ENCODE measurements around the gene FCHSD2.

Gene FCHSD2
- total RNA-seq = 37.6 to 43.8 reads per million in 2 experiments

DNA sequence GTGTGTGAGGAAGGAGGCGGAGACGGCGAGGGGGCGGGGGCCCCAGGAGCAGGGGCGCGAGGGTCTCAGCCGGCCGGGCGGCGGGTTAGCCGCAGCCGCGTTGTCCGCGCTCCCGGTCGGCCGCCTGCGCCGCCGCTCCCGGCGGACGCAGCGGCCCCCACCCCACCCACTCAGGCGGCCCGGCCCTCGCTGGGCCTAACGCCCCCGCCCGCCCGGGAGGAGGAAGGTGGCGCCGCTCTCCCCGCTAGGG, at the start of gene FCHSD2:
Gene FCHSD2 (minus strand): TSS at position 191 of the 250 bp plus-strand sequence. CDS start 441 bp downstream, outside the sequence.
- no peak for DNase-seq (ENCODE audit: low read depth)

DNA sequence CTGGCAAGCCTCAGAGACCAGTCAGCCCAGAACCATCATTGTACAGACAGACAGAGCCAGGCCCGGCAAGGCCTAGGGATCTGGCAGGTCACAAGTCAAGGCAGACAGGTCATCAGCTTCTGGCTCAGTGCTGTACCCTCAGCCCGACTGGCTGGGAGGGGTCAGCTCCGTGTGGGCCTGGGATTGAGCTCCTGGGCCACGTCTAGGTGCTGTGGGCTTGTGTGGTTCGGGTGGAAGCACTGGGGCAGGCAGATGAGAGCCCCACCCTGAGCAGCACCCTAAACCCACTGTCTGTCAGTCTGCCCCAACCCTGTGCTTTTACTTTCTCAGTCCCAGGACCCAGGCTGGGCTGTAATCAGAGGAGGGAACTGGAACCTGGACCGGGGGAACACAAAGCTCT, 49.0 kb upstream of the FCHSD2 start:
- no peak for DNase-seq (ENCODE audit: low read depth)

DNA sequence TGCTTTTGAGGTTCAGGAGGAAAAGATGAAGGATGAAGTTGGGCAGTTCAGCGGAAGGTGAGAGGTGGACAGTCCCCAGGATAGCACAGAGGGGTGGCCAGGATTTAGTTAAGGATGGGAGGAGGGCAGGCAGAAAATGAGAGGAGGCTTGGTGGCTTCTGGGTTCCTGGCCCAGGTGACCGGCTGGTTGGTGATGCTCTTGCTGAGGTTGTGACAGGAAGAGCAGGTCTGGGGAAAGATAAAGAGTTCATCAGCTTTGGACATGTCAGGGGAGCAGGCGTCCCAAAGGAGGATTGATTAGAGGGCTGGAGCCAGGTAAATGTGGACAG, 48.4 kb upstream of the FCHSD2 start:
- DNase-seq (ENCODE audit: low read depth) = no peak

DNA sequence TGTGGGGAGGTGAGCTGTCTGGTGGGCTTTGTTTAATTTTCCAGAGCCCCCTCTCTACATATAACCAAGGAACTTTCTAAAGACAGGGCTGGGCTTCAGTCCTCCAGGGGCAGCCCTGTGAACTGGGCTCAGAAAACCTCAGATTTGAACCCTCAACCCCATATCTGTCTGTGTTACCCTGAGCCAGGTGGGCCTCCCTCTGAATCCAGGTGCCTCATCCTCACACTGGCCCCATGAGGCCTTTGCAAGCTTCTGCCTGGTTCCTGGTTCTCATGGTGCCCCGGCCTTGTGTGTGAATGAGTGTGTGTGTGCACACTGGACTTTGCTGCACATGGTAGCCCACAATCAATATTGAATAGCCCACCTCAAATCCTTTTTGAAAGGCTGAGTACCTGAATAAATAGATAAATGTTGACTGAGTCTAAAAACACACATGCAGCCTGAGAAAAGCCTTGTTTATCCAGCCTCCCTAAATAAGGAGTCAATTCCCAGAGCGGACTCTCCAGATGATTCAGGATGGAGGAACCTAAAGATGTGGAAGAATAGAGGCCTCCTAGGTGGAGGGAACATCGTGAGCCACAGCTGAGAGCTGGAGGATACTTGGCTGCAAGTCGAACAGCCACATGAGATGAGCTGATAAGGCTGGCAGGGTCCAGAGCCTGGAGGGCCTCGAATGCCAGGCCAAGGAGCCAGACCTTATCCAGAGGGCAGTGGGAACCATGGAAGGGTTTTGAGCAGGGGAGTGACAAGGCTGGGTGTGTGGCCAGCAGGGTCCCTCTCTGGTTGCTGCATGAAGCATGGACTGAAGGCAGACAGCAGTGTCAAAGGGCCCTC, 47.8 kb upstream of the FCHSD2 start:
- DNase-seq (ENCODE audit: low read depth) = no peak

DNA sequence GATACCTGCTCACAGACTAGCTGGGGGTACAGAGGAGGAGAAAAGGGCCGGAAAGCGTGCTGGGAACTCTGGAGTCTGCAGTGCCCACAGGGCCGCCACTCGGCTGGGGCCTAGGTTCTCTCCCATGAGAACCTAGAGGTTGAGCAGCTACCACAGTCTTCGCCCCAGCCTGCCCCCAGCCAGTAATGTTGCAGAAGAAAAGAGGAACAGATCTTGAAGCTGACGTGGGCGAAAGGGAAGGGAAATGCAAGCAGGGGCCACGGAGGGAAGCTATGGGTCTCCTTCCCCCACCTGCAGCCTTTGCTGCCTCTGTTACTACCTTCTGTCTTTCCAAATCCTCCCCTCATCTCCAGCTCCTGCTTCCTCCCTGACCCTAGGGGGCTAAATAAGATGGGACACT, 47.2 kb upstream of the FCHSD2 start:
- no peak for DNase-seq (ENCODE audit: low read depth)

DNA sequence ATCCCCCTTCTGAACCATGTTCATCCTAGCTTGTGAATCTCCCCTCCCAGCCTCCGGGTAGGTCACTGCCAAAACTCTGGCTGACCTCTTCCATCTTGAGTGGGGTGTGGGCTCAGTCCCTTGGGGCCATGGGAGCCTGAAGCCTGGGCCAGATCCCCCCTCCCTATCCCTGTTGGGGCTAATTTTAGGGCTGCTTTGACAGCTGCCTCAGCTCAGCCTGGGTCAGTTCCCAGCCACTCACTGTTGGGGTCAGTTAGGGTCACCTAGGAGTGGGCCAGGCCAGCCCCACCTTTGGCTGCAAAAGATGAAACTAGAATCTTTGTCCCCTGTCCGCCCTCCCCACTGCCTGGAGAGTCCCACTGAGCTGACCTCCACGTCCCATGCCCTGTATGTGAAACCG, 46.2 kb upstream of the FCHSD2 start:
- no peak for DNase-seq (ENCODE audit: low read depth)

DNA sequence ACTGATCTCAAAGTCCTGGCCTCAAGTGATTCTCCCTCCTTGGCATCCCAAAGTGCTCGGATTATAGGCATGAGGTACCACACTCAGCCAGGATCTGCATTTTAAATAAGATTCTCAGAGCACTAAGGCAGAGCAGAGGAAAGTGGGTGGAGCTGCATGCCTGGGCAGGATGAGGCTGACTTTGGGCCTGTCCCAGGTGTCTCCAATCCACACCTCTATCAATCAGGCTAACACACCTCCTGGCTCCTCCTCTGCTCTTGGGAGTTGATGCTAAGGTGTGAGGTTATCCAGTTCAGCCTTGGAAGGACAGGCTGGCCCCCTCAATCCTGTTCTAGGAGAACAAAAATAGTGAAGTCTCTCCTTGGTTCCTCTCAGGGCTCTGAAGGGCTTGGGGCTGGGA, 45.7 kb upstream of the FCHSD2 start:
- DNase-seq (ENCODE audit: low read depth) = no peak

DNA sequence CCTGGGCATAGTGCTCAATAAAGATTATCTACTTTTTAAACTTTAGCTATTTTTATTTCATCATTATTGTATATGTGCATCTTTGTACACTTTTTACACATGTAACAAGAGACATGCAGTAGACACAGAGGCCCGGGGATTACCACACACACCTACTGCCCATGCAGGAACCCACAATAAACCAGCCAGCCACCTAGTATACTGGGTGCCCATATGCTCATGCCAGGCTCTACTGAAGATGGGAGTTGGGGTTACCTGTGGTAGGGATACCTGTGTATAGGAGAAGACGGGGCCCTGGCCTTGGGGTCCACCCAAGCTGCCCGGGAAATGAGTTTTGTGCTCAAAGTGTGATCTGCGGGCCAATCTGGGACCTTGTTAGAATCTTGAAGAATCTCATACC, 44.8 kb upstream of the FCHSD2 start:
- DNase-seq (ENCODE audit: low read depth) = no peak

DNA sequence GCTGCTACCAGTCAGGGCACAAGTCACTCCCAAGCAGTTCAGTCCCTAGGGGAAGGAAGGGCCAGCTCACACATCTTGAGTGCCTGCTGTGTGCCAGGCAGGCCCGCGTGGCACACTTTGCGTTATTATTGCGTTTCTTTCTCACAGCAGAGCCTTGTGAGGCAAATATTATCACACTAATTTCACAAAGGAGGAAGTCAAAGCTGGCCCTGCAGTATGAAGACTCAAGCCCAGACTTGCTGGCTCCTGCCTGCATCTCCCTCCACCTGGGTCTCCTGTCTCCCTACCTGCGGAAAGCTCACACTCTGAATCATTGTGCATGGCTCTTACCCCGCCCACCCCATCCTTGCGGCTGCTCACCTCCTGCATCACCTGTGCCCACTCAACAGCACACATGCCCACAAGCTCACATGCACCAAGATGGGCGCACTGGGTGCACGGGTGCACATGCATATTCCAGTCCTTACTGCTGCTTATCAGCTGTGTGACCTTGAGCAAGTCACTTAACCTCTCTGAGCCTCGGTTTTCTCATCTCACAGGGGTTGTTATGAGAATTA, 44.3 kb upstream of the FCHSD2 start:
- no peak for DNase-seq (ENCODE audit: low read depth)

DNA sequence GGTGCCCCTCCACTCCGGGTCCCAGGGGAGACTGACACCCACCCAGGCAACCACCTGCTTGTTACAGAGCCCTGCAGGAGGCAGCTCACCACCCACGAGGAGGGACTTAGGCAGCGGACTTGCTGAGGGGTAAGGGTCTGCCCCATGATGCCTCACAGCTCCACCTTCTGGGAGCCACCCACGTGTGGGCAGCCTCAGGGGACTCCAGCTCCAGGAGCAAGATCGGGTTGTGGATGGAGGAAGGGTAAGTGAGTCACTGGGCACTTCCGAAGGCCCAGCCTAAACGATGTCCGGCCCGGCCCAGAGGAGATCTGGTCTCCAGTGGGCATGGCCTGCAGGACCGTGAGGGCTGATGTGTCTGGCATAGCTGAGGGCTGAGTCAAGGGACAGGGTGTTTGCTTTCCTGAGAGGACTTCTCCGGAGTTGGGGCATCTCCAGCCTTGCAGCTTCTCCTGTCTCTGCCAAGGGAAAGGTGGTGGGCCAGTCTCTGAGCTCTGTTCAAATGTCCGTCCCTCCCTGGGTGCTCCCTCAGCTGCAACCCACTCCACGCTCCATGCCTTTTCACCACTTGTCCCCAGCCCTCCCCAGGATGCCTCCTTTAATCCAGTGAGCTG, 43.7 kb upstream of the FCHSD2 start:
- DNase-seq (ENCODE audit: low read depth) = no peak

DNA sequence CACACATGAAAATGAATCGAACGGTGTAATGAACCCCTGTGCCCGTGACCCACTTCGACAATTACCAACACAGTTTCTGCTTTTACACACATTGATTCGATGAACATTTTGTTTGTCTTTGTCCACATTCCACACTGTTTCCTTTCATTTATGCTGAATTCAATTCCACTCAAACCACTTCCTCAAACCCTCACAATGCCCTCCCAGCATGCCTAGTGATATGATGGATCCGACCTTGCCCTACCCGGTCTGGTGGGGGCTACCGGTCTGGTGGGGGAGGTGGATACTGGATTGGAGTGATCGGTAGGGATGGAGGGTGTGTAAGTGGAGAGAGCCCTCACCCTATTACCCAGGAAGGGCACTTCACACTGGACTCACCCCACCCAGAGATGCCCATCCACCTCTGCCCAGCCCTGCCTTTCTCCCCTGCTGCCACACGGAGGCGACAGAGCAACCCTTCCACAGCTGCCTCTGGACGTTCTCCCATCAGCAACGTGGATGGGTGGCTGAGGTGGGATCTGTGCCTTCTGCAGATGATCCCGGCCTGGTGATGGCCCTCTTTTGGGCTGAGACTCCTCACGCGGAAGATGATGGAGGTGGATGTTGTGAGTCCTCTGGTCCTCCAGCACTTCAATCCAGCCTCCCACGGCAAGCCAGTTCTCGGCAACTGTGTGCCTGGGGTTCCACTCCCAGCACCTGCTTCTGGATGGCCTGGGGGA, 43.0 kb upstream of the FCHSD2 start:
- DNase-seq (ENCODE audit: low read depth) = peak; percentile 18

DNA sequence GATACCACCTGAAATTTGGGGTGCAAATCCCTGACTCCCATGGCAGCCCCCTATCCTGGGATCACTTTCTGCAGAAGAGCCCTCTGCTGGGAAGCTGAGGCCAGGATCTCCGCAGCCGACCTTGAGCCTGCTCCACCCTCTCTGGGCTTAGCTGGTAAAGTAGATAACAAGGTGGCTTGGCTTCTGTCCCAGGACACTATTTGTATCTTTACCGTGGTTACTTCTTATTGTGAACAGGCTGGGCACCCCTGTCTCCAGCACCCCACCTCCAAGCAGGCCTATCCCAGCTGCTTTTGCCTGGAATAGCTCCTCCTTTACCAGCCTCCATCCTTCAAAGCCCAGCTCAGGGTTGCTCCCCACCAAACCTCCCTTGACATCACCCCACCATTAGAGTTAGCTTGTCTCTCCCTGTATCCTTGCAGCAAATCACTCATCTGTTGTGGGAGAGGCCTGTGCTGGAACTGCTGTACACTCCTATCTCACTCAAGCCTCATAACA, 40.8 kb upstream of the FCHSD2 start:
- no peak for DNase-seq (ENCODE audit: low read depth)

DNA sequence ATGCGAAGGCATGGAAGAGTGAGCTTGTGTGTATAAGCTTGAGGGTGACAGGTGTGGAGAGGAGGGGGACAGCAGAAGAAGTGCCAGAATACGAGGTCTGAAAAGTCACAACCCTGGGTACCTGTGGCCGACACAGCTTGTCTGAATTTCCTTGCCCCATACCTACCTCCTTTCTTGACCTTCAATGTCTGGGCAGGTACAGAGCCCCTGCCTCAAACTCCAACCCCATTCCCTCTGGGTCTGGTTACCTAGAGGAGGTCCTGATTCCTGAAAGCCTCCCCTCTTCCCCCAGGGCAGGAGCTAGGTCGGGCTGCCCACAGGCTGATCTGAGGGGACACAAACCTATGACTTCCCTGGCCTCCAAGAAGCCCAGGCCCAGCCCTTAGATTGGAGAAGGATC, 36.6 kb upstream of the FCHSD2 start:
- no peak for DNase-seq (ENCODE audit: low read depth)

DNA sequence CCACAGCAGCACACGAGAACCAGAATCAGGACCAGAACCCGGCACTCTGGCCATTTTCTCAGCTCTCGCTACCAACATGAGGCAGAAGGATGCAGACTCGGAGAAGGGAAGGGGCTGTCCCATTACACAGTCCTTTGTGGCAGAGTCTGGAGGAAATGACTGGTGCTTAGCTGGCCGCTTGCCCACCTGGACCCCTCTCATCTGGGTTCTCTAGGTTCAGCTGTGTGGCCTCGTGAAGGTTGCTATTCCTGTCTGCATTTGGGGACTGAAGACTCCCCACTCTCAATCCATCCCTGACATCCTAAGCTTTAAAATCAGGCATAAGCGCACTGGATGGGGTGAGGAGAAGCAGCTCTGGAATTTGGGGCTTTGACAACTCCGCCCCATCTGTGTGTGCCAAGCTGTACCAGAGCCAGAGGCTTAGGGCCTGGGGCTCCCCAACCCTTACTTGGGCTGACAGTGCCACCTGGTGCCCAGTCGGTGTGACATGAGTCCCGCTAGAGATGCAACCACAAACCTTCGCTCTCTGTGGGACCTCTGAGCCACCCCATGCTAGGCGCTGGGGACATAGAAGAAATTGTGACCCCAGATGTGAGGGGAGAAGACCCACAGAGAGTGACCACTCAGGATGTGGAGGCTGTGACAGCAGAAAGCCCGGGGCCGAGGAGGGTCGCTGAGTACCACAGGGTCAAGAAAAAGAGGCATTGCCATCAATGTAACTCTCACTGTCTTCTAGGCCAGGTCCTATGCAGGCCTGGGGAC, 35.8 kb upstream of the FCHSD2 start:
- peak; percentile 66 for DNase-seq (ENCODE audit: low read depth)

DNA sequence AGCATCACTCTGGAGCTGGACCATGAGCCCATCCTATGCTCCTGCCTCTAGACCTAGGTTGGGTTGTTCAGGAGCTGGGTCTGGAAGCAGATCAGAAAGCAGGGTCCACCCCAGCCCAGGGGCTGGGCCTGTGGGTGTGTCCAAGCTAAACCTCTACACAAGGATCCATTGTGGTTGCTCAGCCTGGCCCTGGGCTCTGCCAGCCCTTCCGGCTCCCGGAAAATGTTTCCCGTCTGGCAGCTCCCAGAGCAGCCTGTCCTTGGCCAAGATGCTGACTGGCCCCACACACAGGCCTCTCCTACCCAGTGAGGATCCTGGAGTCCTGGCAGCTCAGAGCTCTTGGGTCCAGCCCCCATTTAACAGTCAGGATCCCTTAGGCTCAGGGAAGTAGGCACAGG, 35.3 kb upstream of the FCHSD2 start:
- no peak for DNase-seq (ENCODE audit: low read depth)

DNA sequence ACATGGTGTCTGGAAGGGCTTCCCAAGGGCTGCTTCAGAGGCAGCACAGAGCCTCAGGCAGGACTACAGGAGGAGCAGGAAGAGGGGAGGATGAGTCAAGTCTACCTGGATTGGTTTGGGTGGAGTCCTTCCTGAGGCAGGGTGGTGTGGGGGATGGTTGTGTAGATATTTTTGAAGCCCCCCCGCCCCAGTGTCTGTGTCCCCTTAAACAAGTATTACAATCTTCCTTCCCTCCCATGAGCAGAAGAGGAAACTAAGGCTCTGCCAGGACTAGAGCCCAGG, 34.7 kb upstream of the FCHSD2 start:
- DNase-seq (ENCODE audit: low read depth) = no peak

DNA sequence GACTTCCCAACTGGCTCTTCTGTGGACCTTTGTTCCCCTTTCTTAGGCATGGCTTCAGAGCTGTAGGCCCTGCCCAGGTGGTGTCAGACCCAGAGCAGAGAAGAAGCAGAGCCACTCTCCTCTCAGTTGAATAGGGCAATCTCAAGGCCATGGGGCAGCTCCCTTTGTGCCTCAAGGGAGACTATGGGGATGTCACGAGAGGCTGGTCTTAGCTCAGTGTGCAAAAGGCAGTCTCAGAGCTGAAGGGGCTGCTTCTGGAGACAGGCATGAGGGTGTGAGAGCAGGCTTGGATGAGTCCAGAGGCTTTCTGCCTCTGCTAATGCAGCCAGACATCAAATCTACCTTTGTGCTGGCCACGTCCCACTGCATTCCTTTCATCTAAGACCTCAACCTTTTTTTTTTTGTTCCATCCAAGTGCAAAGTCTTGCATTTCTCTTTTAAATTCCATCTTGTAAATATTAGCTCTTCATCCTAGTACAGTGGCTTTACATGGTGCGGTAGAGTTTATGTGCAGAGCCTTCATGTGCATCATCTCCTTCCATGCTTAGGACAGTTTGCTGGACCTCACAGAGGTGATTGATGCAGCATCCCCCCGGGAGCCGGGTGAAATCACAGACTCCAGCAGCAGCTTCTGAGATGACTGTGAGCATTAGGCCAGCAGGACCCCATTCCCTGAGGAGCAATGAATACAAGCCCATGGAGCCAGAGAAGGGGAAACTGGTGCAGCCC, 34.2 kb upstream of the FCHSD2 start:
- no peak for DNase-seq (ENCODE audit: low read depth)

DNA sequence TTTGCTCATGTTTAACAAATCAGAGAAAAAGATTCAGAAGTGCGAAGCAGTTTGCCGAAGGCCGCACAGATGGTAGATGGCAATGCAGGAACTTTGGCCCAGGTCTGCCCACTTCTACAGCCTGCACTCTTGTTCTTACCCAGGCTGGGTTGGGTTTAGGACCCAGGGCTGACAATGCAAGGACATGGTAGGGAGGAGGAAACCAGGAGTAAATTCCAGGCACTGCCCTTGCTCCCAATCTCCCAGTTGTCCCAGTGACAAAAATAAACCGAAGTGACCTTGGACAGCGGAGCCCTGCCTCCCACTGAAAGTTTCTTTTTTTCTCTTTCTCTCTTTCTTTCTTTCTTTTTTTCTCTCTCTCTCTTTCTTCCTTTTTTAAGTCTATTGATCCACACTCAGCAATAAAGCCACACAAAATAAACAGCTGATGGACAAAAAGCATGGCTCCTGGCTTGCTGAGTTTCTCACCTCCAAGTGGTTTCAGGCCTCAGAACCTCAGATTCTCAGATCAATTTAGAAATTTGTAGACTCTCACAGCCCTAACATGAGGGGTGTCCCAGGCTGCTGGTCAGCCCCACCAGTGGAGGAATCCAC, 33.5 kb upstream of the FCHSD2 start:
- DNase-seq (ENCODE audit: low read depth) = no peak

DNA sequence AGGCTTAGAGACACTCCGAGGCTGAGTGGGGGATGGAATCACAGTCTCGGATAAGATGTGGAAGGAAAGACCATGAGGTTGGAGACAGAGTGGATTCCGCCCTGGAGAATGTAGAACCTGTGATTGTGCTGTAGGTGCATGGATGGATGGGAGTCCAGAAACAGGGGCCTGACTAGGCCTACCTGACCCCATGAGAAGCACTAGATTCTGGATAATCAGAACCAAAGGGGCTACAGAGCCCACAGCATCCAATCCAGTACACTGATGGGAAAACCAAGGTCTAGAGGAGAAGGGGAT, 32.3 kb upstream of the FCHSD2 start:
- DNase-seq (ENCODE audit: low read depth) = no peak

DNA sequence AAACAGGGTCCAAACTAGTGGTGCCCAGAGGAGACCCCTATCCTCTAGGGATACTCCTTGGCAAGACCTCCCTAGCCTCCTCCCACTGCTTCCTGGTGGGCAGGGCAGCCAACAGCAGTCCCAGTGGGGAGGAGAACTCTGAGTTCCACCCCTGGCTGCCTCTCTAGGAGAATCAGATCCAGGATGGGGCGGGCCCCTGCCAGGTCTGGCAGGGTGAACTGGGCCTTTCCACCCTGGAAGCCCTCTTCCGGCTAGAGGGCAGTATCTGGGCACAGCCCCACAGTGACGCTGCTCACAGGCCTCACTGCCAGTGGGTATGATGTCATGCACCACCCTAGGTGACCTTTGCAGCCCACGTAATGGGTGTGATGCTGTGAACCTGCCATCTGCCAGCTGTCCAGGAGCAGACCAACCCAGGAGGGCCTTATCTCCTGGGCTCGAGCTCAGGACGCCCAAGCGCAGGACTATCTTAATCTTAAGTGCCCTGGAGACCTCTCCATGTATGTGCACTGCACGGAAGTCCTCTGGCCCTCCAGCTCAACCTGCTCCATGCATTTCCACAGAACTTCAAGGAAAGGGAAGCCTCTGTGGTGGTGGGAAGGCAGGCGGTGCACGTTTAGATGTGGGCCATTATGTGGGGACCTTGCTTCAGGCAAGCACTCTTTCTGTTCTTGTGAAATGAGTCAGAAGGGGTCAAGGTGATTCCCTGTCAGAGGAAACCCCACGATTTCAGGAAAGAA, 31.8 kb upstream of the FCHSD2 start:
- DNase-seq (ENCODE audit: low read depth) = no peak
